HCT116 (cell line): ENCODE measurements around the gene LSM2. TPM values are rescaled to one million over a fixed set of nuclear protein-coding genes. Genes with fewer than 3 reads are reported as not detected.

Experiments used
- ATAC-seq: fragments of 200-7000 bp; cut with Tn5 transposase; 2 replicates; pipeline ENCODE4 v1.9.1; 2020; ENCODE audit warnings: mild to moderate bottlenecking, moderate library complexity
- BruUV-seq: library from RNA; stranded (reverse); fragments of 400-500 nt; replicated peaks from 2 replicates; lab custom pipeline; 2021; lab: Mats Ljungman, UMichigan
- CTCF ChIA-PET: fragments of 300-600 bp; sonication (Branson Sonifier 250); formaldehyde crosslinking; loops from one replicate; lab custom pipeline; 2021; ENCODE audit warnings: antibody characterized with exemption; lab: Charles Lee
- POLR2A ChIA-PET: fragments of 300-600, 350-600 bp; sonication (Branson Sonifier 250); formaldehyde crosslinking; loops from one replicate; lab custom pipeline; 2021; ENCODE audit warnings: antibody characterized with exemption; lab: Charles Lee
- RAD21 ChIA-PET, 2 experiments: fragments of 300-600 bp; sonication (Branson Sonifier 250); formaldehyde crosslinking; loops; one replicate each; lab custom pipeline; 2023; ENCODE audit warnings: low total read pairs in 2 of 2; ENCODE audit not compliant: uncharacterized antibody in 2 of 2, unreplicated experiment in 2 of 2, low non-redundant PET in 1 of 2; lab: Charles Lee
- DNase-seq: peaks from one replicate; pipeline ENCODE4 v3.0.0-alpha.2; 2010; ENCODE audit warnings: low read depth, low spot score
- H2AFZ ChIP-seq: fragments of 200-600 bp; shearing (Covaris generic), sonication (generic); 2 replicates; pipeline ENCODE4 v1.6.1; 2017; ENCODE audit warnings: low read depth, mixed run types, mixed read lengths, antibody characterized with exemption, low read length; ENCODE audit not compliant: poor library complexity, severe bottlenecking
- H3K27ac ChIP-seq: 2 replicates; pipeline ENCODE4 v1.5.1; 2012; ENCODE audit warnings: low read depth, low read length
- H3K27me3 ChIP-seq: fragments of 200-600 bp; sonication (generic); 2 replicates; pipeline ENCODE4 v1.6.1; 2016; ENCODE audit warnings: mixed run types, low read length, mixed read lengths; ENCODE audit not compliant: insufficient read depth
- H3K36me3 ChIP-seq, 2 experiments: fragments of 200-500 bp in 1 of 2; fragments of 200-600 bp in 1 of 2; sonication (Bioruptor generic) in 1 of 2; sonication (generic) in 1 of 2; 2 replicates each; pipeline versions ENCODE4 v1.5.1 to v1.6.1; 2014 to 2016; ENCODE audit warnings: low read length in 2 of 2, inconsistent platforms in 1 of 2, mixed read lengths in 1 of 2, mixed run types in 1 of 2; ENCODE audit not compliant: insufficient read depth in 2 of 2, control insufficient read depth in 1 of 2
- H3K4me1 ChIP-seq, 2 experiments: fragments of 200-600 bp in 1 of 2; sonication (generic) in 1 of 2; 2 replicates each; pipeline versions ENCODE4 v1.5.1 to v1.6.1; 2012 to 2017; ENCODE audit warnings: low read length in 2 of 2, inconsistent platforms in 1 of 2, mild to moderate bottlenecking in 1 of 2, mixed read lengths in 1 of 2, mixed run types in 1 of 2, moderate library complexity in 1 of 2; ENCODE audit not compliant: insufficient read depth in 2 of 2, control insufficient read depth in 1 of 2
- H3K4me2 ChIP-seq: fragments of 200-600 bp; sonication (generic); 2 replicates; pipeline ENCODE4 v1.6.1; 2017; ENCODE audit warnings: mixed run types, low read length, mixed read lengths
- H3K4me3 ChIP-seq, 2 experiments: fragments of 200-600 bp in 1 of 2; sonication (generic) in 1 of 2; replicated peaks in 1 of 2; 2 replicates each; pipeline ENCODE4 v1.5.1; 2011 to 2016; ENCODE audit warnings: low read length in 2 of 2, control low read depth in 1 of 2, low read depth in 1 of 2, mild to moderate bottlenecking in 1 of 2, mixed read lengths in 1 of 2, mixed run types in 1 of 2
- H3K79me2 ChIP-seq: fragments of 200-600 bp; sonication (generic); 2 replicates; pipeline ENCODE4 v1.6.1; 2017; ENCODE audit warnings: mild to moderate bottlenecking, mixed run types, low read length, moderate library complexity, mixed read lengths; ENCODE audit not compliant: insufficient read depth
- H3K9ac ChIP-seq: fragments of 200-600 bp; sonication (generic); 2 replicates; pipeline ENCODE4 v1.6.1; 2016; ENCODE audit warnings: low read length, mixed read lengths
- H3K9me2 ChIP-seq: fragments of 200-600 bp; sonication (generic), shearing (Covaris generic); 2 replicates; pipeline ENCODE4 v1.6.1; 2017; ENCODE audit warnings: mixed run types, mild to moderate bottlenecking, moderate library complexity; ENCODE audit not compliant: insufficient read depth
- H3K9me3 ChIP-seq, 2 experiments: fragments of 200-500 bp in 1 of 2; fragments of 200-600 bp in 1 of 2; sonication (Bioruptor generic) in 1 of 2; sonication (generic) in 1 of 2; 2 replicates each; pipeline ENCODE4 v1.6.1; 2014 to 2017; ENCODE audit warnings: low read length in 2 of 2, mixed read lengths in 2 of 2, inconsistent platforms in 1 of 2, low read depth in 1 of 2, mild to moderate bottlenecking in 1 of 2, mixed run types in 1 of 2, moderate library complexity in 1 of 2; ENCODE audit not compliant: control insufficient read depth in 1 of 2, insufficient read depth in 1 of 2
- H4K20me1 ChIP-seq: fragments of 200-600 bp; sonication (generic), shearing (Covaris generic); 2 replicates; pipeline ENCODE4 v1.6.1; 2017; ENCODE audit warnings: mixed run types, mild to moderate bottlenecking, moderate library complexity; ENCODE audit not compliant: insufficient read depth
- CEBPB ChIP-seq: IDR thresholded peaks from 2 replicates; pipeline ENCODE4 v1.6.1; 2012; ENCODE audit warnings: low read depth
- EGR1 ChIP-seq: IDR thresholded peaks from 2 replicates; pipeline ENCODE4 v1.6.1; 2012; ENCODE audit warnings: low read depth
- ELF1 ChIP-seq: IDR thresholded peaks from 2 replicates; pipeline ENCODE4 v1.6.1; 2012; ENCODE audit warnings: low read depth, borderline replicate concordance
- EZH2 ChIP-seq: fragments of 200-600 bp; sonication (generic); IDR thresholded peaks from 2 replicates; pipeline ENCODE4 v1.6.1; 2017; ENCODE audit warnings: antibody characterized with exemption, mixed run types
- EZH2phosphoT487 ChIP-seq: fragments of 200-600 bp; IDR thresholded peaks from 2 replicates; pipeline ENCODE4 v1.6.1; 2018; ENCODE audit warnings: antibody characterized with exemption, borderline replicate concordance
- FOSL1 ChIP-seq: IDR thresholded peaks from 2 replicates; pipeline ENCODE4 v1.6.1; 2012; ENCODE audit warnings: low read depth
- JUND ChIP-seq: IDR thresholded peaks from 2 replicates; pipeline ENCODE4 v1.6.1; 2012
- POLR2A ChIP-seq: IDR thresholded peaks from 2 replicates; pipeline ENCODE4 v1.7.0; 2011; ENCODE audit warnings: borderline replicate concordance; ENCODE audit not compliant: insufficient read depth, insufficient read length; ENCODE audit errors: extremely low read depth
- POLR2AphosphoS5 ChIP-seq: IDR thresholded peaks from 2 replicates; pipeline ENCODE4 v1.6.1; 2011; ENCODE audit warnings: mild to moderate bottlenecking, low read depth, low read length, moderate library complexity
- RAD21 ChIP-seq: IDR thresholded peaks from 2 replicates; pipeline ENCODE4 v1.6.1; 2012; ENCODE audit warnings: low read depth, mild to moderate bottlenecking
- SIN3A ChIP-seq: IDR thresholded peaks from 2 replicates; pipeline ENCODE4 v1.6.1; 2012; ENCODE audit warnings: low read depth
- SP1 ChIP-seq: IDR thresholded peaks from 2 replicates; pipeline ENCODE4 v1.6.1; 2012; ENCODE audit warnings: low read depth
- SRF ChIP-seq: IDR thresholded peaks from 2 replicates; pipeline ENCODE4 v1.6.1; 2012; ENCODE audit warnings: low read depth
- YY1 ChIP-seq: IDR thresholded peaks from 2 replicates; pipeline ENCODE4 v1.6.1; 2011; ENCODE audit warnings: low read length, low read depth, moderate library complexity, mild to moderate bottlenecking; ENCODE audit not compliant: insufficient replicate concordance; ENCODE audit errors: extremely low read depth
- ZFX ChIP-seq: fragments of 450-650 bp; IDR thresholded peaks from 2 replicates; pipeline ENCODE4 v1.6.1; 2017
- intact Hi-C: fragments of 100-400 bp; cut with micrococcal nuclease; formaldehyde crosslinking; loops from 2 replicates; pipeline ENCODE4 v1.10.0; 2022
- total RNA-seq: library from RNA; stranded (reverse); gene quantifications from one replicate; pipeline ENCODE4 v1.2.1, GENCODE V29; 2021; ENCODE audit not compliant: unreplicated experiment
- TF ChIP-seq, protein P1 (sequence below), 3 experiments: fragments of 200-600 bp in 1 of 3; sonication (generic) in 1 of 3; IDR thresholded peaks in 2 of 3; conservative IDR thresholded peaks in 1 of 3; 2 replicates each; pipeline ENCODE4 v1.5.1; 2012 to 2017; ENCODE audit warnings: low read depth in 2 of 3, low read length in 2 of 3, antibody characterized with exemption in 1 of 3, borderline replicate concordance in 1 of 3, control low read depth in 1 of 3, mild to moderate bottlenecking in 1 of 3, mixed read lengths in 1 of 3, mixed run types in 1 of 3, moderate library complexity in 1 of 3; ENCODE audit not compliant: insufficient read depth in 1 of 3
- TF ChIP-seq, protein P2 (sequence below): IDR thresholded peaks from 2 replicates; pipeline ENCODE4 v1.6.1; 2012
- TF ChIP-seq, protein P3 (sequence below): IDR thresholded peaks from 2 replicates; pipeline ENCODE4 v1.6.1; 2011; ENCODE audit warnings: mild to moderate bottlenecking, low read length, moderate library complexity; ENCODE audit not compliant: insufficient replicate concordance; ENCODE audit errors: extremely low read depth
- TF ChIP-seq, protein P4 (sequence below): IDR thresholded peaks from 2 replicates; pipeline ENCODE4 v1.6.1; 2012; ENCODE audit warnings: low read depth
- TF ChIP-seq, protein P5 (sequence below): IDR thresholded peaks from 2 replicates; pipeline ENCODE4 v1.6.1; 2012

The LSM2 gene
- total RNA-seq, 1 experiment from 2014 or later = 89.7 TPM

DNA sequence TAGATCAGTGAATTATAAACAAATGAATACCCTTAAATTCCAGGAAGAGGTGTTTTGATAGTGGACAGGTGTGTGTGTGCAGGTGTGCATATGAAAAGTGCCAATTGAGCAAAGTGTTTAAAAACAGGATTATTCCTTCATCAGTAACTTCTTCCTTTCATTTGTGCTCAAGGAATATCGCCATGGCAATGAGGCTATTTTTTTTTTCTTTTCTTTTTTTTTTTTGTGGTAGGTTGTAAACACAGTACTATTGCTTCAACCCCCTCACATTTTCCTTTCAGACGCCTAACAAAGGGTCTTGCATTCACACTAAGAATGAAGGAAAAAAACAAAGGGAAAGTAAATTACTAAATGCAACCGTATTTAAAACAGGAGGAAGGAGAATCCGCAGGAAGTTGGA lies 18.8 kb upstream of the LSM2 start:
- H4K20me1 ChIP-seq = peaks cover 4% of the 10 kb centered on the region; the same call in 1 of the 2 replicates
- H3K27ac ChIP-seq = peak overlapping the region; percentile 94
- intact Hi-C loops = no loop called here
- H3K4me2 ChIP-seq = peak overlapping the region; percentile 77
- TF ChIP-seq, protein P1, sequence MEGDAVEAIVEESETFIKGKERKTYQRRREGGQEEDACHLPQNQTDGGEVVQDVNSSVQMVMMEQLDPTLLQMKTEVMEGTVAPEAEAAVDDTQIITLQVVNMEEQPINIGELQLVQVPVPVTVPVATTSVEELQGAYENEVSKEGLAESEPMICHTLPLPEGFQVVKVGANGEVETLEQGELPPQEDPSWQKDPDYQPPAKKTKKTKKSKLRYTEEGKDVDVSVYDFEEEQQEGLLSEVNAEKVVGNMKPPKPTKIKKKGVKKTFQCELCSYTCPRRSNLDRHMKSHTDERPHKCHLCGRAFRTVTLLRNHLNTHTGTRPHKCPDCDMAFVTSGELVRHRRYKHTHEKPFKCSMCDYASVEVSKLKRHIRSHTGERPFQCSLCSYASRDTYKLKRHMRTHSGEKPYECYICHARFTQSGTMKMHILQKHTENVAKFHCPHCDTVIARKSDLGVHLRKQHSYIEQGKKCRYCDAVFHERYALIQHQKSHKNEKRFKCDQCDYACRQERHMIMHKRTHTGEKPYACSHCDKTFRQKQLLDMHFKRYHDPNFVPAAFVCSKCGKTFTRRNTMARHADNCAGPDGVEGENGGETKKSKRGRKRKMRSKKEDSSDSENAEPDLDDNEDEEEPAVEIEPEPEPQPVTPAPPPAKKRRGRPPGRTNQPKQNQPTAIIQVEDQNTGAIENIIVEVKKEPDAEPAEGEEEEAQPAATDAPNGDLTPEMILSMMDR (IDR thresholded peaks at IDR 0.05 in 2 of 3, conservative IDR thresholded peaks at IDR 0.05 in 1 of 3; ENCODE audit: borderline replicate concordance in 1 of 3, insufficient read depth in 1 of 3, low read depth in 2 of 3, low read length in 2 of 3) = no peak
- TF ChIP-seq POLR2AphosphoS5 (no peak), POLR2A (no peak), RAD21 (no peak), SIN3A (no peak), SP1 (no peak), ZFX (no peak), ELF1 (no peak), JUND (no peak), FOSL1 (no peak), YY1 (no peak), EZH2 (no peak), CEBPB (no peak), SRF (no peak), EGR1 (no peak), EZH2phosphoT487 (no peak)
- TF ChIP-seq, protein P2, sequence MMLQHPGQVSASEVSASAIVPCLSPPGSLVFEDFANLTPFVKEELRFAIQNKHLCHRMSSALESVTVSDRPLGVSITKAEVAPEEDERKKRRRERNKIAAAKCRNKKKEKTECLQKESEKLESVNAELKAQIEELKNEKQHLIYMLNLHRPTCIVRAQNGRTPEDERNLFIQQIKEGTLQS = no peak
- TF ChIP-seq, protein P3, sequence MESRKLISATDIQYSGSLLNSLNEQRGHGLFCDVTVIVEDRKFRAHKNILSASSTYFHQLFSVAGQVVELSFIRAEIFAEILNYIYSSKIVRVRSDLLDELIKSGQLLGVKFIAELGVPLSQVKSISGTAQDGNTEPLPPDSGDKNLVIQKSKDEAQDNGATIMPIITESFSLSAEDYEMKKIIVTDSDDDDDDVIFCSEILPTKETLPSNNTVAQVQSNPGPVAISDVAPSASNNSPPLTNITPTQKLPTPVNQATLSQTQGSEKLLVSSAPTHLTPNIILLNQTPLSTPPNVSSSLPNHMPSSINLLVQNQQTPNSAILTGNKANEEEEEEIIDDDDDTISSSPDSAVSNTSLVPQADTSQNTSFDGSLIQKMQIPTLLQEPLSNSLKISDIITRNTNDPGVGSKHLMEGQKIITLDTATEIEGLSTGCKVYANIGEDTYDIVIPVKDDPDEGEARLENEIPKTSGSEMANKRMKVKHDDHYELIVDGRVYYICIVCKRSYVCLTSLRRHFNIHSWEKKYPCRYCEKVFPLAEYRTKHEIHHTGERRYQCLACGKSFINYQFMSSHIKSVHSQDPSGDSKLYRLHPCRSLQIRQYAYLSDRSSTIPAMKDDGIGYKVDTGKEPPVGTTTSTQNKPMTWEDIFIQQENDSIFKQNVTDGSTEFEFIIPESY = no peak
- TF ChIP-seq, protein P4, sequence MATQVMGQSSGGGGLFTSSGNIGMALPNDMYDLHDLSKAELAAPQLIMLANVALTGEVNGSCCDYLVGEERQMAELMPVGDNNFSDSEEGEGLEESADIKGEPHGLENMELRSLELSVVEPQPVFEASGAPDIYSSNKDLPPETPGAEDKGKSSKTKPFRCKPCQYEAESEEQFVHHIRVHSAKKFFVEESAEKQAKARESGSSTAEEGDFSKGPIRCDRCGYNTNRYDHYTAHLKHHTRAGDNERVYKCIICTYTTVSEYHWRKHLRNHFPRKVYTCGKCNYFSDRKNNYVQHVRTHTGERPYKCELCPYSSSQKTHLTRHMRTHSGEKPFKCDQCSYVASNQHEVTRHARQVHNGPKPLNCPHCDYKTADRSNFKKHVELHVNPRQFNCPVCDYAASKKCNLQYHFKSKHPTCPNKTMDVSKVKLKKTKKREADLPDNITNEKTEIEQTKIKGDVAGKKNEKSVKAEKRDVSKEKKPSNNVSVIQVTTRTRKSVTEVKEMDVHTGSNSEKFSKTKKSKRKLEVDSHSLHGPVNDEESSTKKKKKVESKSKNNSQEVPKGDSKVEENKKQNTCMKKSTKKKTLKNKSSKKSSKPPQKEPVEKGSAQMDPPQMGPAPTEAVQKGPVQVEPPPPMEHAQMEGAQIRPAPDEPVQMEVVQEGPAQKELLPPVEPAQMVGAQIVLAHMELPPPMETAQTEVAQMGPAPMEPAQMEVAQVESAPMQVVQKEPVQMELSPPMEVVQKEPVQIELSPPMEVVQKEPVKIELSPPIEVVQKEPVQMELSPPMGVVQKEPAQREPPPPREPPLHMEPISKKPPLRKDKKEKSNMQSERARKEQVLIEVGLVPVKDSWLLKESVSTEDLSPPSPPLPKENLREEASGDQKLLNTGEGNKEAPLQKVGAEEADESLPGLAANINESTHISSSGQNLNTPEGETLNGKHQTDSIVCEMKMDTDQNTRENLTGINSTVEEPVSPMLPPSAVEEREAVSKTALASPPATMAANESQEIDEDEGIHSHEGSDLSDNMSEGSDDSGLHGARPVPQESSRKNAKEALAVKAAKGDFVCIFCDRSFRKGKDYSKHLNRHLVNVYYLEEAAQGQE = no peak
- TF ChIP-seq, protein P5, sequence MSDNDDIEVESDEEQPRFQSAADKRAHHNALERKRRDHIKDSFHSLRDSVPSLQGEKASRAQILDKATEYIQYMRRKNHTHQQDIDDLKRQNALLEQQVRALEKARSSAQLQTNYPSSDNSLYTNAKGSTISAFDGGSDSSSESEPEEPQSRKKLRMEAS = no peak
- no peaks in the 10 kb centered on the region for H3K9me2 ChIP-seq
- RAD21 ChIA-PET = no interaction called here
- H3K9me3 ChIP-seq = no peaks in the 10 kb centered on the region
- peaks cover 16% of the 10 kb centered on the region for H3K79me2 ChIP-seq
- peak overlapping the region; percentile 3 to 71; a peak in 2 of 4 replicates for H3K4me3 ChIP-seq
- DNase-seq (no peak), ATAC-seq (no peak)
- no TSS peak for BruUV-seq
- POLR2A ChIA-PET = interaction anchor here (1.1 to 1.3 kb wide), 2 partner anchors 19 to 37 kb away, joined by 3 to 5 read pairs; partner anchors contain the start of genes LSM2 and NEU1
- H2AFZ ChIP-seq = no peak overlapping the region
- CTCF ChIA-PET = interaction anchor here (1.2 kb wide), 1 partner anchor 34 kb away, joined by 3 read pairs; no protein-coding TSS in a partner anchor
- H3K9ac ChIP-seq = peak overlapping the region; percentile 70
- no peaks in the 10 kb centered on the region; a peak in 1 of 4 replicates for H3K36me3 ChIP-seq
- peaks cover 47 to 73% of the 10 kb centered on the region in 2 experiments for H3K4me1 ChIP-seq
- H3K27me3 ChIP-seq = no peaks in the 10 kb centered on the region
